MG63 (cell line): Measurements from ENCODE around the gene FBN2. TPM values are rescaled to one million over a fixed set of nuclear protein-coding genes. Genes with fewer than 3 reads are reported as not detected.
"Not testable (repeated sequence)": the region's sequence is repeated elsewhere in the genome, so short reads cannot be mapped to it uniquely, and the experiment has no call there.

Experiments used
- DNase-seq: peaks from one replicate; pipeline ENCODE4 v3.0.0-alpha.2; 2020
- H3K27me3 ChIP-seq: fragments of 250-450 bp; sonication (Bioruptor Pico); 2 replicates; pipeline ENCODE4 v1.5.1; 2020; ENCODE audit warnings: mild to moderate bottlenecking, moderate library complexity
- H3K36me3 ChIP-seq: fragments of 250-450 bp; sonication (Bioruptor Pico); 2 replicates; pipeline ENCODE4 v1.5.1; 2020; ENCODE audit warnings: mild to moderate bottlenecking, moderate library complexity
- H3K4me3 ChIP-seq: fragments of 250-450 bp; sonication (Bioruptor Pico); 2 replicates; pipeline ENCODE4 v1.5.1; 2020; ENCODE audit warnings: mild to moderate bottlenecking, moderate library complexity
- H3K9me3 ChIP-seq: fragments of 250-450 bp; sonication (Bioruptor Pico); 2 replicates; pipeline ENCODE4 v1.5.1; 2020; ENCODE audit warnings: mild to moderate bottlenecking, moderate library complexity
- total RNA-seq: library from RNA; depleted of rRNA; stranded (reverse); fragments of >200 nt; shearing (Covaris generic); gene quantifications from 2 replicates; pipeline ENCODE4 v1.2.3, GENCODE V29; 2014; ENCODE audit warnings: low replicate concordance

FBN2 gene
- total RNA-seq, 1 experiment from 2014 or later = 8.9 TPM

- H3K4me3 ChIP-seq = no peak overlapping the region
- H3K36me3 ChIP-seq = no peaks in the 10 kb centered on the region
- H3K27me3 ChIP-seq = no peaks in the 10 kb centered on the region
- DNase-seq = no peak
- H3K9me3 ChIP-seq = peaks cover 11% of the 10 kb centered on the region; the same call in 1 of the 2 replicates
Observed at GRCh38 chr5:128414469-128414868, 123.6 kb downstream of the FBN2 start.

GRCh38 chr5:128413356-128413755 is 124.7 kb downstream of the FBN2 start:
- DNase-seq = no peak
- Histone ChIP-seq H3K4me3 (no peak overlapping the region), H3K27me3 (no peaks in the 10 kb centered on the region), H3K36me3 (no peaks in the 10 kb centered on the region), H3K9me3 (peaks cover 11% of the 10 kb centered on the region; the same call in 1 of the 2 replicates)

- Histone ChIP-seq H3K36me3 (no peaks in the 10 kb centered on the region), H3K4me3 (no peak overlapping the region), H3K9me3 (peaks cover 11% of the 10 kb centered on the region; the same call in 1 of the 2 replicates), H3K27me3 (no peaks in the 10 kb centered on the region)
- DNase-seq = no peak
Observed at GRCh38 chr5:128412145-128412930, 125.7 kb downstream of the FBN2 start.

GRCh38 chr5:128409166-128409800 is 128.8 kb downstream of the FBN2 start:
- DNase-seq = no peak
- no peaks in the 10 kb centered on the region for H3K36me3 ChIP-seq
- no peak overlapping the region for H3K4me3 ChIP-seq

GRCh38 chr5:128408622-128409021 is 129.4 kb downstream of the FBN2 start:
- Histone ChIP-seq H3K9me3 (no peaks in the 10 kb centered on the region), H3K27me3 (no peaks in the 10 kb centered on the region), H3K4me3 (no peak overlapping the region), H3K36me3 (no peaks in the 10 kb centered on the region)
- DNase-seq = no peak

More at GRCh38 chr5:128409166-128409800, 128.8 kb downstream of the FBN2 start:
- H3K27me3 ChIP-seq = no peaks in the 10 kb centered on the region
- H3K9me3 ChIP-seq = peaks cover 3% of the 10 kb centered on the region; the same call in 1 of the 2 replicates

- Histone ChIP-seq H3K4me3 (no peak overlapping the region), H3K27me3 (no peaks in the 10 kb centered on the region), H3K9me3 (no peaks in the 10 kb centered on the region), H3K36me3 (no peaks in the 10 kb centered on the region)
- DNase-seq = no peak
Observed at GRCh38 chr5:128407944-128408343, 130.1 kb downstream of the FBN2 start.

- DNase-seq = peak; percentile 43
- Histone ChIP-seq H3K27me3 (no peaks in the 10 kb centered on the region), H3K36me3 (no peaks in the 10 kb centered on the region), H3K4me3 (no peak overlapping the region), H3K9me3 (no peaks in the 10 kb centered on the region)
Observed at GRCh38 chr5:128406803-128407202, 131.2 kb downstream of the FBN2 start.

GRCh38 chr5:128405159-128405558 is 132.9 kb downstream of the FBN2 start:
- H3K27me3 ChIP-seq = no peaks in the 10 kb centered on the region
- H3K9me3 ChIP-seq = 0 out of 2 replicates have a peak, but pooled peaks cover 2% of the 10 kb centered on the region
- no peak overlapping the region for H3K4me3 ChIP-seq
- no peaks in the 10 kb centered on the region for H3K36me3 ChIP-seq
- no peak for DNase-seq

GRCh38 chr5:128403333-128403732 is 134.7 kb downstream of the FBN2 start:
- peak; percentile 42 for DNase-seq

GRCh38 chr5:128402506-128402905 is 135.5 kb downstream of the FBN2 start:
- DNase-seq = no peak
- Histone ChIP-seq H3K4me3 (no peak overlapping the region), H3K9me3 (0 out of 2 replicates have a peak, but pooled peaks cover 2% of the 10 kb centered on the region), H3K27me3 (no peaks in the 10 kb centered on the region), H3K36me3 (no peaks in the 10 kb centered on the region)

More at GRCh38 chr5:128403333-128403732, 134.7 kb downstream of the FBN2 start:
- H3K27me3 ChIP-seq = no peaks in the 10 kb centered on the region
- H3K36me3 ChIP-seq = no peaks in the 10 kb centered on the region
- H3K4me3 ChIP-seq = no peak overlapping the region
- 0 out of 2 replicates have a peak, but pooled peaks cover 2% of the 10 kb centered on the region for H3K9me3 ChIP-seq

GRCh38 chr5:128400766-128401165 is 137.3 kb downstream of the FBN2 start:
- H3K36me3 ChIP-seq, H3K4me3 ChIP-seq, DNase-seq, H3K9me3 ChIP-seq, H3K27me3 ChIP-seq: not testable (repeated sequence)

- Histone ChIP-seq H3K9me3 (0 out of 2 replicates have a peak, but pooled peaks cover 2% of the 10 kb centered on the region), H3K36me3 (no peaks in the 10 kb centered on the region), H3K27me3 (no peaks in the 10 kb centered on the region), H3K4me3 (no peak overlapping the region)
- no peak for DNase-seq
Observed at GRCh38 chr5:128399111-128399510, 138.9 kb downstream of the FBN2 start.

- no peak overlapping the region for H3K4me3 ChIP-seq
- no peaks in the 10 kb centered on the region for H3K36me3 ChIP-seq
- 0 out of 2 replicates have a peak, but pooled peaks cover 2% of the 10 kb centered on the region for H3K9me3 ChIP-seq
- H3K27me3 ChIP-seq = no peaks in the 10 kb centered on the region
- DNase-seq = no peak
Observed at GRCh38 chr5:128397876-128398275, 140.2 kb downstream of the FBN2 start.

GRCh38 chr5:128395073-128395472 is 143.0 kb downstream of the FBN2 start:
- no peak overlapping the region for H3K4me3 ChIP-seq
- no peaks in the 10 kb centered on the region for H3K27me3 ChIP-seq
- DNase-seq = no peak

GRCh38 chr5:128384068-128384467 is 154.0 kb downstream of the FBN2 start:
- Histone ChIP-seq H3K4me3 (no peak overlapping the region), H3K36me3 (no peaks in the 10 kb centered on the region), H3K27me3 (no peaks in the 10 kb centered on the region), H3K9me3 (peaks cover 3% of the 10 kb centered on the region; the same call in 1 of the 2 replicates)
- no peak for DNase-seq

More at GRCh38 chr5:128395073-128395472, 143.0 kb downstream of the FBN2 start:
- Histone ChIP-seq H3K36me3 (no peaks in the 10 kb centered on the region), H3K9me3 (no peaks in the 10 kb centered on the region)

GRCh38 chr5:128380337-128380736 is 157.7 kb downstream of the FBN2 start:
- H3K4me3 ChIP-seq = no peak overlapping the region
- H3K9me3 ChIP-seq = no peaks in the 10 kb centered on the region
- no peak for DNase-seq
- H3K27me3 ChIP-seq = no peaks in the 10 kb centered on the region
- no peaks in the 10 kb centered on the region for H3K36me3 ChIP-seq

GRCh38 chr5:128378632-128379031 is 159.4 kb downstream of the FBN2 start:
- H3K27me3 ChIP-seq = no peaks in the 10 kb centered on the region
- no peak for DNase-seq
- H3K4me3 ChIP-seq = no peak overlapping the region
- no peaks in the 10 kb centered on the region for H3K9me3 ChIP-seq
- no peaks in the 10 kb centered on the region for H3K36me3 ChIP-seq
